Measurements from ENCODE around the gene TCF3.
A peak's percentile ranks its signal among the peaks of the same experiment; 100 is the strongest.
"Not testable (repeated sequence)": the region's sequence is repeated elsewhere in the genome, so short reads cannot be mapped to it uniquely, and the experiment has no call there.

The TCF3 gene

GRCh38 chr19:1652471-1653299 is at the start of gene TCF3:
TCF3 (minus strand) TSS chr19:1652615; CDS start chr19:1650248, 2,367 bp downstream.
- peak; percentile 98 for DNase-seq

GRCh38 chr19:1700733-1701663 is 48.6 kb upstream of the TCF3 start:
- DNase-seq: no peak

GRCh38 chr19:1699998-1700732 is 47.8 kb upstream of the TCF3 start:
- no peak for DNase-seq

GRCh38 chr19:1699386-1699785 is 47.0 kb upstream of the TCF3 start:
- no peak for DNase-seq

GRCh38 chr19:1698636-1699035 is 46.2 kb upstream of the TCF3 start:
- no peak for DNase-seq

GRCh38 chr19:1695481-1695880 is 43.1 kb upstream of the TCF3 start:
- not testable (repeated sequence) for DNase-seq

GRCh38 chr19:1691589-1692290 is 39.3 kb upstream of the TCF3 start:
- DNase-seq: no peak

- DNase-seq: no peak
Observed at GRCh38 chr19:1690699-1691307, 38.4 kb upstream of the TCF3 start.

GRCh38 chr19:1685785-1686184 is 33.4 kb upstream of the TCF3 start:
- DNase-seq: not testable (repeated sequence)

- DNase-seq: no peak
Observed at GRCh38 chr19:1685046-1685445, 32.6 kb upstream of the TCF3 start.

GRCh38 chr19:1684573-1684912 is 32.1 kb upstream of the TCF3 start:
- no peak for DNase-seq

- no peak for DNase-seq
Observed at GRCh38 chr19:1683869-1684572, 31.6 kb upstream of the TCF3 start.

GRCh38 chr19:1680976-1681375 is 28.6 kb upstream of the TCF3 start:
- no peak for DNase-seq

- DNase-seq: no peak
Observed at GRCh38 chr19:1678073-1678472, 25.7 kb upstream of the TCF3 start.

- no peak for DNase-seq
Observed at GRCh38 chr19:1676351-1677266, 24.2 kb upstream of the TCF3 start.

- DNase-seq: no peak
Observed at GRCh38 chr19:1675633-1676350, 23.4 kb upstream of the TCF3 start.

GRCh38 chr19:1674293-1674679 is 21.9 kb upstream of the TCF3 start:
- DNase-seq: no peak

- DNase-seq: no peak
Observed at GRCh38 chr19:1673645-1674292, 21.4 kb upstream of the TCF3 start.

Measured in NCI-H2171 treated with DMSO at 0.1 percent for 48 hours (cell line).